ENCODE data around the gene SRC.
"Not testable (repeated sequence)": the region's sequence is repeated elsewhere in the genome, so short reads cannot be mapped to it uniquely, and the experiment has no call there.

The SRC gene

GRCh38 chr20:37364013-37364926, 18.3 kb downstream of the SRC start:
- DNase-seq (ENCODE audit: low read depth), result no peak

DNA sequence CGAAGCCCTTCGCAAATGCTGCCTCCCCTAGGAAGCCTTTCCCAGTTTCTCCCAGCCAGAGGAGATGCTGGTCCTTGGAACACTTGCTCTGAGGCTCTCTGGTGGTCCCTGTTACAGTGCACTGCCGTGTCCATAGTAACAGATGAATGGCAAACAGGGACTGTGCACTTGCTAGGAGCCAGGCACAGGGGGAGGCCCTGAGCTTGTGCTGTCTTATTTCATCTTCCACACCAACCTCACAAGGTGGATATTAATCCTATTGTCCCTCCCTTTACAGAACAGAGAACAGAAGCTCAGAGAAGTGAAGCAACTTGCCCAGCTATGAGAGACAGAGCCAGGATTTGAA, 19.0 kb downstream of the SRC start:
- DNase-seq (ENCODE audit: low read depth), result no peak

DNA sequence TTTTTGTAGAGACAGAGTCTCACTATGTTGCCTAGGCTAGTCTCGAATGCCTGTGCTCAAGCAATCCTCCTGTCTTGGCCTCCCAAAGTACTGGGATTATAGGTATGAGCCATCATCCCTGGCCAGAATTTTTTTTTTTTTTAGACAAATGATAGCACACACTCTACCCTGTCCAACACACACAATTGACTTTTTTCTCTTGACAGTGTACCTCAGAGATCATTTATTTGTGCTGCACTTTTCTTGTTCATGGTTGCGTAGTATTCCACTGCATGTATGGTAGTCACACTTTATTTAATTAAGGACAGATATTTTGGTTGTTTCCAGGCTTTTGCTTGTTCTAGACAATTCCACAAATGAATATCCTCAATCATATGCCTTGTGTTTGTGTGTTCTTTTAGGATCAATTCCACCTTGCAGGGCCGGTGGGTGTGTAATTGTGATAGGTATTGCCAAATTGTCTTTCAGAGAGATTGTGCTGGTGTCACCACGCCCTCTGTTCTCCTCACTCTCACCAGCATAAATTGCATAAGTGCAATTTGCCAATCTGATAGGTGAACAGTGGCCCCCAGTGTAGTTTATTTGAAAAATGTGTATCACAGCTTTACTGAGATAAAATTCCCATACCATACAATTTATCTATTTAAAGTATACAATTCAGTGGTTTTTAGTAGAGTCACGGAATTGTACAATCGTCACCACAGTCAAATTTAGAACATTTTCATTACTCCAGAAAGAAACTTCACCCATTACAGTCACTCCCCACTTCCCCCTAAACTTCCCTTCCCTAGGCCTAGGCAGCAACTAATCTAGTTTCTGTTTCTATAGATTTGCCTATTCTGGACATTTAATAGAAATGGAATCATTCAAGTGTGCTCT, 20.1 kb downstream of the SRC start:
- no peak for DNase-seq (ENCODE audit: low read depth)

GRCh38 chr20:37366743-37367142, 20.8 kb downstream of the SRC start:
- DNase-seq (ENCODE audit: low read depth), result no peak

- DNase-seq (ENCODE audit: low read depth), result no peak
Measured at GRCh38 chr20:37369846-37370245, 23.9 kb downstream of the SRC start.

GRCh38 chr20:37371845-37372244, 25.9 kb downstream of the SRC start:
- DNase-seq (ENCODE audit: low read depth), result not testable (repeated sequence)

DNA sequence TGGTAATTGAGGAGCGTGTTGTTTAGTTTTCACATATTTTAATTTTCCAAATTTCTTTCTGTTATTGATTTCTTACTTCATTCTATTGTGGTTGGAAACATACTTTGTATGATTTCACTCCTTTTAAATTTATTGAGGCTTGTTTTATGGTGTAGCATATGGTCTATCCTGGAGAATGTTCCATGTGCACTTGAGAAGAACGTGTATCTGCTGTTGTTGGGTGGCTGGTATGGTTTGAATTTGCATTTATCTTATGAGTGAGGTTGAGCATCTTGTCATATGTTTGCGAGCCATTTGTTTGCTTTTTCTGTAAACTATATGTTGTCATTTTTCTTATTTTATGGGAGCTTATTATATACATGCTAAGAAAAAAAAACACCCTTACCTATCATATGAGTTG, 26.5 kb downstream of the SRC start:
- no peak for DNase-seq (ENCODE audit: low read depth)

DNA sequence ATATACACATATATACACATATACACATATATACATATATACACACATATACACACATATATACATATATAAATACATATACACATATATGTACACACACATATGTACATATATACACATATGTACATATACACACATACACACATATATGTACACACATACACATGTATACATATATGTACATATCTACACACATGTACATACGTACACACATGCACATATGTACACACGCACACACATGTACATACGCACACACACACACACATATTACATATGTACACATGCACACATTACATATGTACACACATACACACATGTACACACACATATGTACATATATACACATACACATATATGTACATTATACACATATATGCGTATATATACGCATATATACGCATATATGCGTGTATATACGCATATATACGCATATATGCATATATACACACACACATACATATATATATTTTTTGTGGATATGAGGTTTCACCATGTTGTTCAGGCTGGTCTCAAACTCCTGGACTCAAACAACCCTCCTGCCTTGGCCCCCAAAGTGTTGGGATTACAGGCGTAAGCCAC, 27.2 kb downstream of the SRC start:
- DNase-seq (ENCODE audit: low read depth), result no peak

- DNase-seq (ENCODE audit: low read depth), result no peak
Measured at GRCh38 chr20:37375227-37375626, 29.3 kb downstream of the SRC start.

DNA sequence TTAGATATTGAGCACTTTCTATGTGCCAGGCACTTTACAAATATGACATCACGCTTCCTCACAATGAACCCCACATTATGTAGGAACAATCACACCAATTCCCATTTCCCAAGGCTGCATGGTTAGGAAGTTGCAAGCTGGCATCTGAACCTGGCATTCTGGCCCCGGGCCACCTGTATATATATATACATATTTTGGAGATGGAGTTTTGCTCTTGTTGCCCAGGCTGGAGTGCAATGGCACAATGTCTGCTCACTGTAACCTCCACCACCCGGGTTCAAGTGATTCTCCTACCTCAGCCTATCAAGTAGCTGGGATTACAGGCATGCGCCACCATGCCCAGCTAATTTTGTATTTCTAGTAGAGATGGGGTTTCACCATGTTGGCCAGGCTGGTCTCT, 30.4 kb downstream of the SRC start:
- no peak for DNase-seq (ENCODE audit: low read depth)

DNA sequence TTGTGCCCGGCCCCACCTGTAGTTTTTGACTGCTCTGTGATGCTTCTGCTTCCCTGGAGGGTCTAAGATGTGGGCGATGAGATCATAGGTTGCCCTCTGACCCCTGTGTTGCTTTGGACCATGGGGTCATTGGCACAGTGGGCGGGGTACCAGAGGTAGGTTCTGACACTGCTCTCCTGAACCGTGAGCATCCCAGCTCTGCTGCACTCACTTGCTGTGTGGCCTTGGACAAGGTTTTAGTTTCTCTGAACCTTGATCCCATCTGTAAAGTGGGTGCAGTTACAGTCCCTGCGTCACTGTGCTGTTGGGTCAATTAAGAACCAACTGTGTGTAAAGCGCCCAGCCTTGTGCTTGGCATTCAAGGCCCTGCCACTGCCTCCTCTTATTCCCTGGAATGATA, 30.9 kb downstream of the SRC start:
- DNase-seq (ENCODE audit: low read depth), result no peak

- no peak for DNase-seq (ENCODE audit: low read depth)
Measured at GRCh38 chr20:37377346-37378081, 31.6 kb downstream of the SRC start.

DNA sequence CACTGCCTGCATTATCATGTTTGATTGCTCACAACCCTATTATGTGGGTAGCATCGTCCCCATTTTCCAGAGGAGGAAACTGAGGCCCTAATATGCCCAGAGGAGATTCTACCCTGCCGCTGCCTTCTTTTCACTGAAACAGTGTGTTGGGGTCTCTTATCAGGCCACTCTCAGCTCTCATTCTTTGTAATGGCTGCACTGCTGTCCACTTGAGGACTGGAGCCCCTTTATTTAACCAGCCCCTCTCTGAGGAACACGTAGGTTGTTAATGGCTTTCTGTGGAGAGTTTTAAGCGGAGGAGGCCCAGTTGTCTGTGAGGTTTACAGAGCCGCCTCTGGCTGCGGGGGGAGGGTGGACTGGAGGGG, 32.5 kb downstream of the SRC start:
- DNase-seq (ENCODE audit: low read depth), result no peak

DNA sequence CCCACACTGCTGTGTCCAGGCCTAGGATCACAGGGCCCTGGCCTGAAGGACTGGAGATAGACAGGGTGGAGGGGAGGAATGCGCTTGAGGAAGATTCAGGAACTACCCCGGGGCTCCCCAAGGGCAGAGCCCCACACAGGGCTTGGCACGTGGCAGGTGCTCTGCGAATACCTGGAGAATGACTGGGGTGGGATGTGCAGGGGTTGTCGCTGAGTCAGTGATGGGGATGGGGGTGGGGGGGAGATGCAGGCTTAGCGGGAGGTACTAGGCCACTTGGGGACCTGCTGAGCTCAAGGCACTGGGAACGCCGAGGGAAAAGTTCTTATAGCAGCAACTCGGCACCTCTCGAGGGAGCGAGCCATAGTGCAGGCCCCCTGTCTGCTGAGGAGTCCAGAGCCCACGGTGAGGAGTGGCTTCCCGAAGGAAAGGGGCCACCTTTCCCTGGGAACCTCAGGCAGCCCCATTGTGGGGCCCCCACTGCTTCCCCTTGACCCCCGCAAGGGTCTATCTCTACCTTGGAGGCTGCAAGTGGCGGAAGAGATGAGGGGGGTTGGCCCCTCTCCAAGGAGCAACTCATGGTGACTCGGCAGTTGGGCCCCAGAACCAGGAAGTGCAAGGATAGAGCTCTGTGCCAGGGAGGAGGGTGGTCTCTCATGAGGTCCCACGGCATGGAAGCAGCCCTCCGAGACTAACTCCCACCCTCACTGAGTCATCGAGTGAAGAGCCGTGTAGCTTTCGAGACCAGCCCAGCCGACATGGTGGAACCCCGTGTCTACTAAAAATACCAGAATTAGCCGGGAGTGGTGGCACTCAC, 33.1 kb downstream of the SRC start:
- DNase-seq (ENCODE audit: low read depth), result no peak

- no peak for DNase-seq (ENCODE audit: low read depth)
Measured at GRCh38 chr20:37379967-37380828, 34.3 kb downstream of the SRC start.

- DNase-seq (ENCODE audit: low read depth), result no peak
Measured at GRCh38 chr20:37380864-37381579, 35.1 kb downstream of the SRC start.

DNA sequence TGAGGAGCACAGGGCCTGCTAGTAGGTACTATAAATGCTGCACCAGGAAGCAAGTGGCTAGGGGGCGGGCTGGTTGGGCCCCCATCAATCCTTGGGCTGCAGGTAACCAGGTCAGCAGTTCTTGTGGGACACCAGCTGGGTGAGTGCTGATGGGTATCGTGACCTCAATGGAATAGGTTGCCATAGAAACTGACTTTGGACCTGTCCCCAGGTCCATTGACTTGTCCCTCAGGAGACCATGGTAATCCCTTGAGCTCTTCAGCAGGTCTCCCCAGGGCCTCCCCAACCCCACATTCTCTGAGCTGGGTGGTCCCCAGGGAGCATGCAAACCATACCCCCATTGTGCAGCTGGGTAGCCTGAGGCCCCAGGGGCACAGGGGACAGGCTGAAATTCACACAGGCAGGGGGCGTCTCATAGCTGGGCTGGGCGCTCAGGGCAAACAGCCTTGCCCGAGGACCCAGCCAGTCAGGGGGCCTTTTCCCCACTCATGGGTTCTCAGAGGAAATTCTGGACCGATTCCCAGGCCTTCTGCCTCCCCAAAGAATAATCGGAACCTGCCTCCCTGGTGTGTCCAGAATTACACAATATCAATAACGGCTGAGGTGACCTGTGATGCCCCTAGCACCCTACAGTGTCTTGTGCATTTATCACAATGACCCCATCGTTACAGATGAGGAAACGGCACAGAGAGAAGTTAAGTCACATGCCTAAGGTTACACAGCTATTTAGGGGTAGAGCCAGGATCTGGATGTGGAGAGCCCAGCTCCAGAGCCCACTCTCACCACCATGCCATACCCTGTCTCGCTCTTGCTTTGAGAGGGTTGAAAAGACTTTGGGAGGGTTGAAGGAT, 35.9 kb downstream of the SRC start:
- DNase-seq (ENCODE audit: low read depth), result no peak

- no peak for DNase-seq (ENCODE audit: low read depth)
Measured at GRCh38 chr20:37382482-37383120, 36.7 kb downstream of the SRC start.
